ENCODE measurements around the gene EHBP1.

EHBP1 gene

GRCh38 chr2:63034526-63034925, 329.0 kb downstream of the EHBP1 start:
- no peak for TF ChIP-seq CTCF (IDR thresholded peaks at IDR 0.05; ENCODE audit: borderline replicate concordance, control extremely low read depth, extremely low read depth, insufficient read depth, missing control alignments)
- in situ Hi-C loops (cut with MboI; ENCODE audit: low sequenced_read_pairs, unreplicated experiment) = loop anchor here (25.0 kb wide), 2 partner anchors 247 to 572 kb away; no protein-coding TSS in a partner anchor
- no peak for DNase-seq (ENCODE audit: low spot score)

DNA sequence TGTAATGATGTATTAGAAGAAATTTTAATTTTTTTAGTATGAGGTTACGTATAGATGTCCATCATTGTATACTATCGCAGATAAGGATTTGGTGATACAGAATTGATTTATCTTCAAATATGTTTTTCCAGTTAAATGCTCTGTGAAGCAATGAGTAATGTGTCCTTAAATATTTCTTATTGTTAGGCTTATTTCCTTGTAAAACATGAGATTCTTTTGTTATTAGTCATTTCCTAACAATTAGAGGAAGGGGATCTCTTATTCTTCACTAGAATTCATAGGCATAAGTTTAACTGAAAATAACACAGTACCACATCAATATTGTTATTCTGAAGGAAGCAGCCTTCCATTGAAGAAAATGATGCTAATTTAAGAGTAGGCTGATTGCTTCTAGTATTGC, 329.7 kb downstream of the EHBP1 start:
- no peak for DNase-seq (ENCODE audit: low spot score)
- in situ Hi-C loops (cut with MboI; ENCODE audit: low sequenced_read_pairs, unreplicated experiment) = loop anchor here (25.0 kb wide), 2 partner anchors 248 to 573 kb away; no protein-coding TSS in a partner anchor
- TF ChIP-seq CTCF (IDR thresholded peaks at IDR 0.05; ENCODE audit: borderline replicate concordance, control extremely low read depth, extremely low read depth, insufficient read depth, missing control alignments) = no peak

DNA sequence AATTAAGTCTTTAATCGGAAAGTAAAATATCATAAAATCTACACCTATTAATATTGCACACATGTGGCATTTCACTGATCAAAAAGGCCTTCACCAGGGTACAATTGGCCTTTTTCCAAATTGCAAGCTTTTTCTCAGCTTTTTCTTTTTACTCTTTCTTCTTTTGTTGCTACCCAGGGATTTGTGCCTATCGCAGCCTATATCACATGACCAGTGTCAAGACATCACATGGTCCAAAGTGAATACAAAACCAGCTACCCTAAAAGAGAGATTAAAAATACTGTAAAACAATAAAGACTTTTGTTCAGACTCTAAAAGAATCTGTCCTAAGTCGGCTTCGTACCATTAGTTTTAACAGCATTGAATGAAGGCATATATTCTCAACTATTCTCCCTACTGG, 330.1 kb downstream of the EHBP1 start:
- TF ChIP-seq CTCF (IDR thresholded peaks at IDR 0.05; ENCODE audit: borderline replicate concordance, control extremely low read depth, extremely low read depth, insufficient read depth, missing control alignments) = no peak
- in situ Hi-C loops (cut with MboI; ENCODE audit: low sequenced_read_pairs, unreplicated experiment) = loop anchor here (25.0 kb wide), 2 partner anchors 248 to 573 kb away; no protein-coding TSS in a partner anchor
- DNase-seq (ENCODE audit: low spot score) = no peak

DNA sequence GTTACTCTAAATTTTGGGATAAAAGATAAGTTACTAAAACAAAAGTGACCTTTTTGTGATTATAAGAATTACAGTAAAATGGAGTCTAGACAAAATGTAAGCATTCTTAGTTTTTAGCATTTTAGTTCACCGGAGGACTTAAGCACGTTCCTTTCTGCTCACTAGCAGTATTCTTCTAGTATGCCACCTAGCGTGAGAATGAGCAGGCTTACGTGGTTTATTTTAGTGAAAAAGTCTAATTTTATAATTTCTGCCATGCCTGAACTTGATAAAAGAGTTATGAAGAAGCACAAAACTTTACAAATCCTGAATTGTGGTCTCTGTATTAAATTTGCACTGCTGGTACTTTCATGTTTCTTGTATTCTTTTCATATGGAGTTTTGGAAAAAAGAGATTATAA, 332.5 kb downstream of the EHBP1 start:
- in situ Hi-C loops (cut with MboI; ENCODE audit: low sequenced_read_pairs, unreplicated experiment) = loop anchor here (25.0 kb wide), 2 partner anchors 251 to 576 kb away; no protein-coding TSS in a partner anchor
- no peak for DNase-seq (ENCODE audit: low spot score)
- no peak for TF ChIP-seq CTCF (IDR thresholded peaks at IDR 0.05; ENCODE audit: borderline replicate concordance, control extremely low read depth, extremely low read depth, insufficient read depth, missing control alignments)

DNA sequence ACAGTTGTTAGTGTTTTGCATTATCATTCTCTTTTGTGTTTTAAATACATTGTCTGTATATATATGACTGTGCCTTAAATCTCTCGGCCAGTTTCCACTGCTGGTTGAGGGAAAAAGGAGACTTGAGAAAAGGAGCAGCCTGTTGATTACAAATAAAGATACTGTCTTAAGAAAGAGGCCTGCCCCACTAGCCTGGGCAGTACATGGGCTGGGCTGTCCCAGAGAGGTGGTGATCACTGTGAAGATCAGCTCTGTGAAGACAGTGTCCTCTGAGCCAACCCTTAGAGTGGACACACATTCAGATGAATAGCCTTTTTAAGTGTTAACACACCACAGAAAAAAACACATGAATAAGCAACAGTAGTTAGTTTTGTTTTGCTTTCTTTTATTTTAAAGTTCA, 335.1 kb downstream of the EHBP1 start:
- in situ Hi-C loops (cut with MboI; ENCODE audit: low sequenced_read_pairs, unreplicated experiment) = loop anchor here (25.0 kb wide), 2 partner anchors 253 to 578 kb away; no protein-coding TSS in a partner anchor
- DNase-seq (ENCODE audit: low spot score) = no peak
- no peak for TF ChIP-seq CTCF (IDR thresholded peaks at IDR 0.05; ENCODE audit: borderline replicate concordance, control extremely low read depth, extremely low read depth, insufficient read depth, missing control alignments)

DNA sequence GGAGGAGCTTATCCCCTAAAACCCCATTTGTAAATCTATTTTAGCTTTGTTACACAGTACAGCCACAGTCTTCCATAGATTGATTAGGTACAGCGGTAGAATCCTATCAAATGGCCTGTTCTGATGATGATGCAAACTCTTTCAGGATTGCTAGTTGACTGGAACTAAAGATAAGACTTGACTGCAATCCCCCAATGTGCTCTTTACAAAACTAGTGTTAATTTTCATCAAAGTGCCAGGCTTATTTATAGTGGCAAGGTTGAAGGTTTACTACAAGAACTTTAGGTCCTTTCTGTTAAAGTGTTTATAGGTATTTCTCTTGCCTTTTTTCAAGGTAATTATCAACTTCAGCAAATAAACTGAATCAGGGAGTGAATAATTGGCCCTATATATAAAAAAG, 336.1 kb downstream of the EHBP1 start:
- in situ Hi-C loops (cut with MboI; ENCODE audit: low sequenced_read_pairs, unreplicated experiment) = loop anchor here (25.0 kb wide), 2 partner anchors 254 to 579 kb away; no protein-coding TSS in a partner anchor
- no peak for TF ChIP-seq CTCF (IDR thresholded peaks at IDR 0.05; ENCODE audit: borderline replicate concordance, control extremely low read depth, extremely low read depth, insufficient read depth, missing control alignments)
- DNase-seq (ENCODE audit: low spot score) = no peak

Data from GM13976 (cell line).